ENCODE data around the gene FBXW12. TPM values are rescaled to one million over a fixed set of nuclear protein-coding genes. Genes with fewer than 3 reads are reported as not detected.

The FBXW12 gene
- total and polyA plus RNA-seq, 2 donors (not counting 3 experiments of a cell fraction or from before 2014, with no cell fraction given) = not detected

DNA sequence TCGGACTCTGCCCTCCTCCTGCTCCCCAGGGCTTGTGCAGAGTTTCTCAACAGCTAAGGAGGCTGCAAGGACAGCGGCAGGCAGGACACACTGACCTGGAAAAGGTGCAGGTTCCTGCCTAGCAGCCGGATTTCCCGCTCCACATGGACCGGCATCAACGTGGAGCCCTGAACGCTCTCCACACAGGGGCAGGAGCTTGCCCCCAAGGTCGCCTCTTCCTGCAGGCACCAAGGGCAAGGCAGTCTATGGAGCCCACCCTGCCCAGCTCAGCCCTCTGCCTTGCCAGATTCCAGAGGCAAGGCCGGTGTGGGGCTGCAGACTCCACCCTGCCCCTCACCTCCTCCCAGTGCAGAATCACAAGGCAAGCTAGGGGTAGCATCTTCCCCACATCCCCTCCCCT lies 47.1 kb downstream of the FBXW12 start:
- ChIA-PET CTCF (interaction anchor here (1.3 to 3.8 kb wide), 2 partner anchors 17 to 18 kb away, joined by 4 to 41 read pairs; no protein-coding TSS in a partner anchor), POLR2A (no interaction called here)
- Histone ChIP-seq H3K36me3 (ENCODE audit: control insufficient read depth in 2 of 2, extremely low read depth in 1 of 2, insufficient read depth in 2 of 2, low read length in 2 of 2) (peaks cover 0 to 18% of the 10 kb centered on the region in 2 experiments), H3K4me2 (ENCODE audit: insufficient read depth, low read length) (no peak overlapping the region), H3K79me2 (ENCODE audit: control insufficient read depth, insufficient read depth, low read length) (no peaks in the 10 kb centered on the region), H3K4me3 (replicated peaks in 1 of 3; ENCODE audit: insufficient read depth in 1 of 3, low read depth in 1 of 3, low read length in 3 of 3) (no peak overlapping the region), H3K9me3 (replicated peaks; ENCODE audit: control insufficient read depth, insufficient read depth, low read length) (no peaks in the 10 kb centered on the region), H3K9ac (replicated peaks; ENCODE audit: extremely low read depth, insufficient read depth, low read length) (no peak overlapping the region), H3K27me3 (ENCODE audit: control insufficient read depth in 2 of 2, insufficient read depth in 2 of 2, low read length in 2 of 2) (no peaks in the 10 kb centered on the region), H4K20me1 (replicated peaks; ENCODE audit: control insufficient read depth, extremely low read depth, insufficient read depth, low read length) (no peaks in the 10 kb centered on the region), H3K27ac (ENCODE audit: insufficient read depth, low read depth, low read length) (no peak overlapping the region), H3K9me1 (replicated peaks; ENCODE audit: control insufficient read depth, extremely low read depth, insufficient read depth, low read length) (no peaks in the 10 kb centered on the region), H3K4me1 (ENCODE audit: control insufficient read depth, extremely low read depth, insufficient read depth, low read length) (no peaks in the 10 kb centered on the region), H2AFZ (ENCODE audit: low read depth, low read length) (no peak overlapping the region)
- TF ChIP-seq MYC (IDR thresholded peaks at IDR 0.05; ENCODE audit: low read depth, low read length) (no peak), FOS (IDR thresholded peaks at IDR 0.05; ENCODE audit: borderline replicate concordance, insufficient read depth, low read length) (no peak), POLR2A (IDR thresholded peaks at IDR 0.05; ENCODE audit: low read depth, low read length) (no peak), POLR2AphosphoS5 (IDR thresholded peaks at IDR 0.05; ENCODE audit: insufficient read depth, low read depth, low read length) (no peak), GATA2 (IDR thresholded peaks at IDR 0.05; ENCODE audit: insufficient read depth, insufficient read length, low read depth, low read length) (no peak), JUN (IDR thresholded peaks at IDR 0.05; ENCODE audit: borderline replicate concordance, insufficient read depth, insufficient read length, low read depth) (no peak), EZH2 (IDR thresholded peaks at IDR 0.05; ENCODE audit: borderline replicate concordance, low read depth, low read length, severe bottlenecking) (no peak)
- TF ChIP-seq, protein P1, sequence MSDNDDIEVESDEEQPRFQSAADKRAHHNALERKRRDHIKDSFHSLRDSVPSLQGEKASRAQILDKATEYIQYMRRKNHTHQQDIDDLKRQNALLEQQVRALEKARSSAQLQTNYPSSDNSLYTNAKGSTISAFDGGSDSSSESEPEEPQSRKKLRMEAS (IDR thresholded peaks at IDR 0.05; ENCODE audit: insufficient read depth, insufficient read length) = no peak
- TF ChIP-seq, protein P2, sequence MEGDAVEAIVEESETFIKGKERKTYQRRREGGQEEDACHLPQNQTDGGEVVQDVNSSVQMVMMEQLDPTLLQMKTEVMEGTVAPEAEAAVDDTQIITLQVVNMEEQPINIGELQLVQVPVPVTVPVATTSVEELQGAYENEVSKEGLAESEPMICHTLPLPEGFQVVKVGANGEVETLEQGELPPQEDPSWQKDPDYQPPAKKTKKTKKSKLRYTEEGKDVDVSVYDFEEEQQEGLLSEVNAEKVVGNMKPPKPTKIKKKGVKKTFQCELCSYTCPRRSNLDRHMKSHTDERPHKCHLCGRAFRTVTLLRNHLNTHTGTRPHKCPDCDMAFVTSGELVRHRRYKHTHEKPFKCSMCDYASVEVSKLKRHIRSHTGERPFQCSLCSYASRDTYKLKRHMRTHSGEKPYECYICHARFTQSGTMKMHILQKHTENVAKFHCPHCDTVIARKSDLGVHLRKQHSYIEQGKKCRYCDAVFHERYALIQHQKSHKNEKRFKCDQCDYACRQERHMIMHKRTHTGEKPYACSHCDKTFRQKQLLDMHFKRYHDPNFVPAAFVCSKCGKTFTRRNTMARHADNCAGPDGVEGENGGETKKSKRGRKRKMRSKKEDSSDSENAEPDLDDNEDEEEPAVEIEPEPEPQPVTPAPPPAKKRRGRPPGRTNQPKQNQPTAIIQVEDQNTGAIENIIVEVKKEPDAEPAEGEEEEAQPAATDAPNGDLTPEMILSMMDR (IDR thresholded peaks at IDR 0.05; ENCODE audit: extremely low read depth in 1 of 2, insufficient read depth in 1 of 2, low read depth in 1 of 2, low read length in 2 of 2) = no peak
- dilution Hi-C loops (cut with MboI; ENCODE audit: extremely low pct_ligation_motif_present, low sequenced_read_pairs) = no loop called here
- no peak for FAIRE-seq
- intact Hi-C loops (cut with micrococcal nuclease) = no loop called here
- BruUV-seq (replicated peaks) = no TSS peak
- no peak for DNase-seq (ENCODE audit: low read depth, low spot score)
